HG02884 (cell line): ENCODE measurements around the gene ZSWIM6.
"Not testable (repeated sequence)": the region's sequence is repeated elsewhere in the genome, so short reads cannot be mapped to it uniquely, and the experiment has no call there.

Experiments used
- ATAC-seq: cut with Tn5 transposase; IDR thresholded peaks from one replicate; pipeline ENCODE4 v1.9.1; 2021; ENCODE audit warnings: mild to moderate bottlenecking, moderate library complexity; ENCODE audit not compliant: unreplicated experiment

ZSWIM6 gene

DNA sequence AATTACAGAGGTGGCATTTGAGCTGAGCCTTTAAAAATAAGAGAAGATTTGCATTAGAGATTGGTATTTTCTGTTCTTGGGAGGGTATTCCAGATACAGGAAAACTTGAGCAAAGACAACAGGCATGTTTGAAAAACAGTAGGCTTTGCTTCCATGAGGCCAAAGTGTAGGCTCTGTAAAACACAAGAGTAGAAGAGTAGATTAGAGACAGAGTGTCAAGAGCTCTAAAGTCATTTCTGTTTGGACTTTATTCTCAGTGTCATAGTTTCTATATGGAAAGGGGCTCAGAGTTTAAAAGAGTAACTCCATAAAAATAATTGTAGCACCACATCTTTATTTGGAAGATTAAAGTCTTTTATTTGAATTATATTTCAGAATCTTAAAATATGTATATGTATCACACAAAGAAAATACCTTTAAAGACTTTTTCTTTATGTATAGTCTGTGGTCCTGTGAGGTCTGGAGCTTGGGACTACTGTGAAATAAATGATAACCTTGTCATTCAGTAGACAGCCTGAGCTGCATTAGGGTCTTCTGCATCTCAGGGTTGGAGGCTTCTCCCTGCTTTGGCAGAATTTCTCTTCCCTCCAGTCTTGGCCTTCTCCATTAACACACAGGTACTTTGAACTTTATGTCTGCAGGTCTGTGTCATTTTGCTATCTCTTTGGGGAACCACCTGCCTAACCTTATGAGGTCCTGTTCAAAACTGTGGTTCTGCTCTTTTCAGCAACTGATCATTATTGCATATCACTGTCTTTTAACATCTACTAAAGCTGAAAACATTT, 73.6 kb downstream of the ZSWIM6 start:
- no peak for ATAC-seq

DNA sequence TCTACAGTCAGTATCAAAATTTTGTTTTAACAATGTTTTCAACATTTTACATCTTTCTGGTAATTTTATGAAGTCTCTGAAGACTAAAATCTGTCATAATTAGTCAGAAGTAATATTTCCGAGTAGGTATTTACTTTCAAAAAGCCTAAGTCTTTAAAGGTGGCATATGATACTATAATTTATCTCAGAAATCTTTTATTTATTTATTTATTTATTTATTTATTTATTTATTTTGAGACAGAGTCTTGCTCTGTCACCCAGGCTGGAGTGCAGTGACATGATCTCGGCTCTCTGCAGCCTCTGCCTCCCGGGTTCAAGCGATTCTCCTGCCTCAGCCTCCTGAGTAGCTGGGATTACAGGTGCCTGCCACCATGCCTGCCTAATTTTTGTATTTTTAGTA, 74.4 kb downstream of the ZSWIM6 start:
- ATAC-seq, result not testable (repeated sequence)

DNA sequence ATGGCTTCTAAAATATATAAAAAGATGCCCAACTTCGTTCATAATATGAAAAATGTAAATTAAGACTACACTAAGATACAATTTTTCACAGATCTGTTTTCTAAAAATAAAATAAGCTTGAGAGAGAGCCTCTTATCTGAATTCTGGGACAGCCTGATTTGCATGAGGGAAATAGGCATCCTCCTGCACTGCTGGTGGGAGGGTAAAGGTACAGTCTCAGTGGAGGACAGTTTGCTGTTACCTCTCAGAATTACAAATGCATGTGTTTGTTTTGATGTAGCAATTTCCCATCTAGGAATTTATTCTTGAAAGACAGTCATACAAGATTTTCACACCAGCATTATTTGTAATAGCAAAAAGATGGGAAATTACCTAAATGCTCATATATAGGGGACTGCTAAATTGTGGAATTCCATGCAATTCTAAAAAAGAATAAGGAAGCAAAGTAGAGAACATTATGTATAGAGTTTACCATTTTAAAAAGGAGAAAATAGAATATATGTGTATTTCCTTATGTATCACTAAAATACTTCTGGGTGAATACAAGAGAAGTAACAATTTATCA, 75.7 kb downstream of the ZSWIM6 start:
- no peak for ATAC-seq

DNA sequence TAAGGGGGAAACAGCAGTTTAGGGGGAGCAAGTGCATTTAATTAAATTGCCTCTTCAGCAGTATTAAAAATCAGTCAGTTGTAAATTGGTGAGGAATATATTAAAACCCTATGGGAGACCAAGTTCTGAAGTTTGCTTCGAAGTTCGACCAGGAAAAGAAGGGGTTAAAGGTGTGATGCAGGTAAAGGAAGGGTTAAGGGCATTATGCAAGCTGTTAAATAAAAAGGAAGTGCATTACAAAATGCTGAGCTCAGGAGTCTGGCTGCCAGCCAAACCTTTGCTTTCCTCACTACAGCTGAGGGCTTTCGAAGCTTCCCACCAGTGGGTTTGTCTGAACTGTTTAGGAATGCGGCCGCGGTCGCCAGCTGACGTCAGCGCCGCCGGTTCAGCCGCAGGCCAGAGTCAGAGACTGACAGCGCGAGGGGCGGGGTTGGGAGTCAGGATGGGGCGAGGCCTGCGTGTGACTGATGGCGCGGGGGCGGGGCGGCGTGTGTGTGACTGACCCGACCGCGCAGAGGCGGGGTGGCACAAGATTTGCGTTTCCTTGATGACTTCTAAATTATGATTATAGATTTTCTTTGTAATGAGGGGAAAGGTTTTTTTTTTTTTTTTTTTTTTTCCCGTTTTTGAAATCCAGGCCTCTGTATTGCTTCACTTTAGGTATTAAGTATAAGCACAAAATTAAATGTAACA, 76.6 kb downstream of the ZSWIM6 start:
- peak; percentile 97 for ATAC-seq

DNA sequence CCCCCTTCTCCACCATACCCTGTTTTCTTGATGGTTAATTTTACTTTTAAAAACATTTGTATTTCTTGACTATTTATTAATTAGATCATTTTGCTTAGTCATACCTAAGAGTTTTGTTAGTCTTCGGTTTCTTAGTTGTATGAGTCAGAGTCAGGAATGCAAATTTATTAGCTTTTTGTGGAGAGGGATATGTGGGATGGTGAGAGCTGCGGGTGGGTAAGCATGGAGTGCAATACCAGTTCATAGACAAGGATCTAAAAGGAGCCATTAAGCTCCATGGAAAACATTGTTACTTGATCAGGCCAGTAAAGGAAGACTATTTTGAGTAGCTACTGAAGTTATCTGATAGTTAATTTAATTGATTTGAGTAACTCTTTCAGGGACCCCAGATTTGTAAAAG, 77.5 kb downstream of the ZSWIM6 start:
- no peak for ATAC-seq

DNA sequence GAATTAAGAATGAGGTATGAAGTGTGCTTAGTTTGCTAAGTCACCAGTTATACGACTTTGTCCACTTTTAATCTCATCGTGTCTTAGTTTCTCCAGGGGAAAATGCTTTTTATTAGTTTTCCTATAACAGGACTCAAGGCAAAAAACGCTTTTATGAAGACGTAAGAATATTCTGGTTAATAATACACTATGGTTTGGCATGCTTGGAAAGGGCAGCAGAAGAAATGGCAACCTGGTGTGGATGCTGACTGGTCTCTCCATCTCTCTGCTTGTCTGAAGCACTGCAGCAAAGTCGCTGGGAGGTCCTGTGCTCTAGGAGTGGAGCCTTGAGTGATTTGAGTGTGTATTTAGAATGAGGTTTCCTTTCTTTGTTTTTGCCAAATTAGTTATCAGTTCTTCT, 78.8 kb downstream of the ZSWIM6 start:
- no peak for ATAC-seq

DNA sequence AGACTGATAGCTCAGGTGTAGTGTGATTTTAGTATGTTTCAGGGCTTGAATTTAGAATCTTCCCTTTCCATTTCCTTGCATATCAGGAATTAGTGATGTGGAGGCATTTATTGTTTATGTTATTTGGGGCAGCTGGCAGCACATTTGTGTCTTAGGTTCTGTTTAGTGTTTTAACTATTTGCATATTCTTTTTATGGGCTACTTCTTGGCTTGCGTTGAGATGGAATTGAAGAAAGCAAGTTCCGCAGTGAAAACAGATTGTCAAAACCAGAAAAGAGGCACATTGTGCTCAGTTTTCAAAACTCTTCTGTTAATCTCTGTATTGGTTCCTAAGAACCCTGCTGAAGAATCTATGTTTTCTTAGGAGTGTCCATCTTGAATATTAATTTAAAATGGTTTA, 80.3 kb downstream of the ZSWIM6 start:
- no peak for ATAC-seq

DNA sequence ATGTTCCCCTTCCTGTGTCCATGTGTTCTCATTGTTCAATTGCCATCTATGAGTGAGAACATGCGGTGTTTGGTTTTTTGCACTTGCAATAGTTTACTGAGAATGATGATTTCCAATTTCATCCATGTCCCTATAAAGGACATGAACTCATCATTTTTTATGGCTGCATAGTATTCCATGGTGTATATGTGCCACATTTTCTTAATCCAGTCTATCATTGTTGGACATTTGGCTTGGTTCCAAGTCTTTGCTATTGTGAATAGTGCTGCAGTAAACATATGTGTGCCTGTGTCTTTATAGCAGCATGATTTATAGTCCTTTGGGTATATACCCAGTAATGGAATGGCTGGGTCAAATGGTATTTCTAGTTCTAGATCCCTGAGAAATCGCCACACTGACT, 81.1 kb downstream of the ZSWIM6 start:
- not testable (repeated sequence) for ATAC-seq

DNA sequence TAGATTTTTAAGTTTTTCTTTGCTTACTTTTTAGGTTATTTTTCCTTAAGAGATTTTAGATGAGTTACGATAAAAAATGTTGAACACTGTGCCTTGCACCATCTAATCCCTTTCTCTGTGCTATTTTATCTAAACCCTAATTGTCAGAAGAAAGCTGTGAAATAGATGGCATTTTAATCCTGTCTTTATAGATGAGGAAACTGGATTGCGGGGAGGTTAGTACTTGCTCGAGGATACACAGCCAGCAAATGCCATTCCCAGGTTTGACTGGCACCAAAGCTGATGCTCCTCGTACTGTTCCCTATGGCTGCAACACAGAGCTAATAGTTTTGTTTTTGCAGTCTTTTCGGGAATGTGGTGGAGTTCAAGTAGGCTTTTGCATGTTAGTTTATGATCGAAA, 82.7 kb downstream of the ZSWIM6 start:
- ATAC-seq, result no peak

DNA sequence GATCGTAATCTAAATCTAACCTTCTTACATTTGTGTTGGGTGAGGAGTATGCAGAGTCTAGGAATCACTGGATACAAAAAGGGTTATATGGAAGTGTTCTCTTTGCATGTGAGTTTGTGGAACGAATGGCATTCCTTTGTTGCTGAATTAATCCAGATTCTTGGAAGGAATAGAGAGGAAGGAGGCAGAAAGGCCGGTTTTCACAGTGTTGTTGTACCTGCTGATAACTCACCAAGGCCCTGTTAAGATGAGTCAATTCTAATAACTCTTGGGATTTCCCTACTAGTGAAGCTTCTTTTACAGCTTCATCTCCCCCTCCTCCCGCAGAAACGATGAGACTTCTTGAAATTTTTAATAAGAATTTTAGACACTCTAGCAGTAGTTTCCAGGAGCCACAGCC, 84.0 kb downstream of the ZSWIM6 start:
- no peak for ATAC-seq

DNA sequence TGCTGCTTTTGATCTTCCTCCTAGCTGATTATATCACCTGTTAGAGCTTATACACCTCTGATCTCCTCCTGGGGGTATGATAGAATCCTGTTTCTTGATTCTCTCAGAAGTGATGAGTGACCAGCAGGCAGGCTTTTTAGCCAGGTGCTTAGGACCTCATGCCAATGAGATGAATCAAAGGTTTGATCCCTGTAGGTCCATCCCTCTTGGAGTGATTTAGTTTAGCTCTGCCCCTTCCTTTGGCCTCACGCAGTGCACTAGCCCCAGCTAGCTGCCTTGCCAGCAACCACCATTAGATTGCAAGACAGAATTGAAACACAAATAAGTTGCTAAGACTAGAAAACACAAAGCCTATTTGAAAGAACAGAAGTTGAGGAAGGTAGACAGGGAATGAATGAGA, 84.4 kb downstream of the ZSWIM6 start:
- no peak for ATAC-seq

DNA sequence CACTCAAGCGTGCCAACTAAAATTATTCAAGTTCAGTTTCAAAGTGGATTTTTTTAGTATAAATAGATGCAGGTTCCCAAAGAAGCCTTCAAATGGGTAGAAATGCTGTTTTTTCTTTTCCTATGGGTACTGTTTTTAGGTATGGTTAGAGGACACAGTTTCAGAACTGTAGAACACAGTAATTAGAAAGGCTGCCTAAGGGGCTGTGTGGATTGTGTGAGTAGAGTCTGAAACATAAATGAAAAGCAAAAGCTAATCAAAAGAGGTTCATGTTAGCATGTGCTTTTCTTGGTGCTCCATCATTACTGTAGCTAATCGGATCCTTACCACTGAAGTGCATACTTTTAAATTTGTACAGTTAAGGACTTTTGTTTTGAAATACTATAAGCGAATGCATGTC, 85.3 kb downstream of the ZSWIM6 start:
- no peak for ATAC-seq

DNA sequence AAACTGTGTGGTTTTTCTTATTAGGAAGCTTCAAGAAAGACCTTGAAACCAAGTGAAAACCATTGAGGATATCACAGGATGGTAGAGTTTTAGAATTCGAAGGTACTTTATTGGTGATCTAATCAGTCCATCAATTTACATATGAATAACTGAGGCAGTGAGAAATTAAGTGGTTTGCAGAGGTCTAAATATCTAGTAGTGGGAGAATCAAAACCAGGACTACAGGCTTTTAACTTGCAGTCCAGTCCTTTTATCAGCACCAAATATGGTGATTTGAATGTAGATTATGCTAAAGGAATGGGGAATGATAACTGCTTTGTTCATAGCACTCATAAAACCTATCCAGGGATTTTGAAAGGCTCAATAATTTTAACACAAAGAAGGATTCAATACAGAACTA, 85.8 kb downstream of the ZSWIM6 start:
- ATAC-seq, result no peak

DNA sequence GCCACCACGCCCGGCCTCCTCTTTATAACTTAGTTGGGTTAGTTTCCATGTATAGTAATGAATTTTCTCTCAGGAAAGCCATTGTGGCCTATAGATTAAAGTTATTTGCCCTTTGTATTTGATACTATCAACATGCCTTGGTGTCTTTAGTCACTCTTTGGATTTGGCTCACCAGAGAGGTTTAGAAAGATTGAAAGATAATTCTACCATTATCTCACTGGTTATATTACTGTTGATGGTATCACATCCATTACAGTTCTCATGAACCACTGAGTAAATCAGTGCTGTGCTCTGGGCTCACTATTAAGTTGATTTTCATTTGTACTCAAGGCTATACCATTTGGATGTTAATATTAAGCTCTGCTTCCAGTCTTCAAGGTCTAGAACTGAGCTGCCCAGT, 87.0 kb downstream of the ZSWIM6 start:
- ATAC-seq, result no peak

DNA sequence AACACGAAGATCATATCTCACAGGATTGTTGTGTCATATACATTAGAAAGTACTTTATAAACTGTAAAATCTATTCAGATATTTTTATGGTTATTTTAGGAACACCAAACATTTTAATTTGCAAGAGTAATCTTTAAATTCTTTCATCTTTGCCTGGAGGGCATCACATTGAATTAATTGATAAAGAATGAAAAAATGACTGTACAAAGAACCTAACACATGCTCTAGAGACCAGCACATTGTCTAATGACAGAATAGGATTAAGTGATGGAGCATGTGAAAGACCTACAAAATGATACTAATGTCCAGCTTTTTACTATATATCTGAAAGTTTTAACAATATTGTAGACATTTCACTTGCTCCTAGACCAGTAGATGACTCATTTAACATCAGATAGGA, 88.0 kb downstream of the ZSWIM6 start:
- ATAC-seq, result no peak

DNA sequence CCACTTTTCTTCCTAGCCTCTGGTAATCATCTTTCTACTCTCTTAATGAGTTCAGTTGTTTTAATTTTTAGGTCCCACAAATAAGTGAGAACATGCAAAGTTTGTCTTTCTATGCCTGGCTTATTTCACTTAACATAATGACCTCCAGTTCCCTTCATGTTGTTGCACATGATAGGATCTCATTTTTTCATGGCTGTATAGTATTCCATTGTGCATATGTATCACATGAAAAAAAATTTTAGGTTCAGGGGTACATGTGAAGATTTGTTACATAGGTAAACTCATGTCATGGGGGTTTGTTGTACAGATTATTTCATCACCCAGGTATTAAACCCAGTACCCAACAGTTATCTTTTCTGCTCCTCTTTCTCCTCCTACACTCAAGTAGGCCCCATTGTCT, 89.2 kb downstream of the ZSWIM6 start:
- not testable (repeated sequence) for ATAC-seq

DNA sequence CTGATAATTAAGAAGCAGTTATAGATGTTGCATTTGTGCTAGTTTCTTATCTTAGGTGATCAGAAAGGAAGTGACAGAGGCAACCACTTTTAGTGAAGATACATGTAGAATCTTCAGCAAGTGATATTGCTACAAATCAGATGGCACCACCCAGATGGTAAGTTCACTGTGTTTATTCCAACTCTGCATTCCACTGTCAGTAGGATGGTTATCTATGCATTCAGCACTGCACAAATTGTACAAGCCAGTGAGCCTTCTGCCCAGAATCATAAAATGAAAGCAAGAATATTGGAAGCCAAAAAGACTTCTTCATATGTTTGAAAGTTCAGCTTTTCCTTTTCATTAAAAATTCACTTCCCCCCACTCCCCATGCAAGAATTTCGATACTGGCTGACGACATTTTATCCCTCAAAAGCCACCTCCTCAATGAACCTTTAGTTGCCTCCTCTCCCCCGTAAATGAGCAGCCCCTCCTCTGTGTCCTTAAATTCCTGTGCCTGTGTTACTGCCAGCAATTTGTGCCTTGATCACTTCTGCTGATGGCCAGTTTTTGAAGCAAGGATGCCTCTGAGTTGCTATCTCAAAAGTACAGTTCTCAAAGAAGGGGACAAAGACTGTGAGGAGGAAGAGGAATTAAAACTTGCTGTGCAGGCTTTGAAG, 91.6 kb downstream of the ZSWIM6 start:
- ATAC-seq, result no peak

DNA sequence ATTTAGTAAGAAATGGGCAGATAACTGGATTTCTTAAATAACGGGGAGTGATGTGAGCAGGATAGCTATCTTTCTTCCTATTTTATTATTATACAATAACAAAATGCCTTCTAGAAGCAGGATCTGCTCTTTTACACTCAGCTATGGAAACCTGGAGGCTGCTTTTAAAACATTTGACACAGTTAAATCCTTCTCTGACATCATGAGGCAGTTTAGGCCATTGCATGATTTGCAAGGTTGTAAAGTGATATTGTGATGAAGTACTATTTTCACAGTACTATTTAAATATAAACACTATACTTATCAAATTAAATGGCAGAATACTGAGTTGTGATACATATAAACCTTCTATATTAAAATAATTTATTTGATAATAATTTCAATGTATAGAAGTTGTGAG, 93.9 kb downstream of the ZSWIM6 start:
- no peak for ATAC-seq

DNA sequence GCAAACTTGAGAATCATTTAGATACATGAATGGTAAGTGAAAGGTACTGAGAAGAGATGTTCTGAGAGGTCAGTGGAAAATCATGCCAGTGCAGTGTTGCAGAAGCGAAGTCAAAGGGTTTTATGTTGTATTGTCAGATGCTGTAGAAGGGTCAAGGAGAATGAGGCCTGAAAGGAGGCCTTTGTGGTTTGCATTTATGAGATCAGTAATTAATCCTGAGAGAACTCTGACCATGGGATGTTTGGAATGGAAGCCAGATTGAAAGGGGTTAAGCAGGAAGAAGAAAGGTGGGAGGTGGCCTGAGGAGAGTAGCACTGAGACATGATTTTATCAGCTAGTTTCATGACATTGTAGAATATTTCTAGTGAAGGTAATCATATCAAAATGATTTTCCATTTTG, 97.8 kb downstream of the ZSWIM6 start:
- ATAC-seq, result no peak

DNA sequence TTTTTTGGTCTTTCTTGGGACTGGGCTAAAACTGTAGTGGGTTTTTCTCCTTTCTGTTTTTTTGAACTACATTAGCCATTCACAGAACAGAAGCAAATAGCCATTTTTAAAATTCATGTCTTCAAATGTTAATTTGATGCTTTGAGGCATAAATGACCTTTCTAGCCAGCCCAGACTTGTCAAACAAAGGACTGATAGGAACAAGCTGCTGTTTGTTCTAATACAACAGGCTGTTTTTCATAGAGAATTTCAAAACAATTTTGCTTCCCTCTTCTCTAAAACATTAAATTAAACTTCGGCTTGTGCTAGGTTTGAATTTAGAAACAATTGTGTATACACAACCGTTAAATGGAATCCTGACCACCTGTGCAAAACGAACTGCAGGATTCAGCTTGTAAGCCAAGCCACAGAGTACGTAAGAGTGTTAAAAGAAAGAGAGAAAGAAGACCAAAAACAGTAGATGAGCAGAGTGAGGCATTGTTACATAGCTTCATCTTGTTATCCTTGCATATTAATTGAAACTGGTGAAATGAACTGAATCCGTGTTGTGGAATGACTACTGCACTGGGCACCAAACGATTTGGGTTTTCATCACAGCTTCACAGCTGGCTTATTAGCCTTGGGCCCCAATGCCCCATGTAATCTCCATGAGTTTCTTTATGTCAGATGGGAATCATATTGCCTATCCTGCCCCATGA, 100.0 kb downstream of the ZSWIM6 start:
- ATAC-seq, result no peak

DNA sequence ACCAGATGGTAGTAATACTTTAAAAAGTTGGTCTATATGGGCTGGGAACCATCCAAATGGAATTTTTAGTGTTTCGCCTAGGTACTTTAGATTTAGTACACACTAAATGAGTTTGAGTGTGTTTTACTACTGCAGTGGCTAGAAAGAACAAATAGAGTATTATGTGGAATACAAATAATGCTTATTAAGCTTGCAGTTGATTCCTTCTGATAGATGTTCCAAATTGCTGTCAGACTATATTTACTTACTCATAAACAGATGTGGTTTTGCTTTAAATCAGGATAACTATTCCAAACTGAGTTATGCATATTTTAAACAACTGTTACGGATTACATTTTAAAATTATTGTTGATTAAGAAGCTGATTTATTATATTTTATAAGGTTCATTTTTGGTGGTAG, 103.3 kb downstream of the ZSWIM6 start:
- ATAC-seq, result no peak
